OCI-LY1 (cell line): ENCODE results near the gene GLT6D1.

ENCODE experiments used
- H2AFZ ChIP-seq: fragments of 200-600 bp; sonication (generic), shearing (Covaris generic); 2 replicates; pipeline ENCODE4 v1.6.0; 2014; ENCODE audit warnings: antibody characterized with exemption, mild to moderate bottlenecking, low read length
- H3F3A ChIP-seq: fragments of 200-600 bp; sonication (generic), shearing (Covaris generic); 2 replicates; pipeline ENCODE4 v1.6.0; 2014; ENCODE audit warnings: mild to moderate bottlenecking, antibody characterized with exemption, low read length, moderate library complexity; ENCODE audit not compliant: insufficient read depth
- H3K27ac ChIP-seq: fragments of 200-600 bp; sonication (generic); 2 replicates; pipeline ENCODE4 v1.5.1; 2014; ENCODE audit warnings: low read length, mixed run types, mild to moderate bottlenecking, low read depth; ENCODE audit not compliant: poor library complexity, severe bottlenecking
- H3K27me3 ChIP-seq: fragments of 200-600 bp; sonication (generic); 2 replicates; pipeline ENCODE4 v1.6.0; 2014; ENCODE audit warnings: antibody characterized with exemption, mild to moderate bottlenecking, low read length, moderate library complexity; ENCODE audit not compliant: insufficient read depth
- H3K36me3 ChIP-seq: fragments of 200-600 bp; sonication (generic); 2 replicates; pipeline ENCODE4 v1.6.1; 2014; ENCODE audit warnings: mild to moderate bottlenecking, antibody characterized with exemption, low read length, moderate library complexity, mixed read lengths; ENCODE audit not compliant: insufficient read depth
- H3K4me1 ChIP-seq: fragments of 200-600 bp; sonication (generic); 2 replicates; pipeline ENCODE4 v1.5.1; 2014; ENCODE audit warnings: mild to moderate bottlenecking, low read length, moderate library complexity; ENCODE audit not compliant: insufficient read depth, severe bottlenecking
- H3K4me2 ChIP-seq: fragments of 200-600 bp; sonication (generic), shearing (Covaris generic); 2 replicates; pipeline ENCODE4 v1.6.1; 2014; ENCODE audit warnings: low read length
- H3K4me3 ChIP-seq: fragments of 200-600 bp; sonication (generic); 2 replicates; pipeline ENCODE4 v1.5.1; 2014; ENCODE audit warnings: low read length, low read depth, mild to moderate bottlenecking, mixed read lengths; ENCODE audit not compliant: poor library complexity, severe bottlenecking
- H3K79me2 ChIP-seq: fragments of 200-600 bp; shearing (Covaris generic); 2 replicates; pipeline ENCODE4 v1.6.1; 2016; ENCODE audit warnings: mixed run types, low read length, mixed read lengths; ENCODE audit not compliant: insufficient read depth
- H3K9ac ChIP-seq: fragments of 200-600 bp; sonication (generic), shearing (Covaris generic); 2 replicates; pipeline ENCODE4 v1.6.1; 2014; ENCODE audit warnings: mild to moderate bottlenecking, low read length, mixed read lengths
- H3K9me2 ChIP-seq: fragments of 200-600 bp; sonication (generic), shearing (Covaris generic); 2 replicates; pipeline ENCODE4 v1.6.1; 2014; ENCODE audit warnings: low read depth, mild to moderate bottlenecking, low read length, mixed read lengths
- H3K9me3 ChIP-seq: fragments of 200-600 bp; shearing (Covaris generic); 2 replicates; pipeline ENCODE4 v1.6.1; 2014; ENCODE audit warnings: low read length, mixed read lengths
- H4K20me1 ChIP-seq: fragments of 200-600 bp; sonication (generic), shearing (Covaris generic); 2 replicates; pipeline ENCODE4 v1.6.0; 2016; ENCODE audit warnings: mild to moderate bottlenecking, low read length; ENCODE audit not compliant: insufficient read depth
- CTCF ChIP-seq: fragments of 200-600 bp; sonication (generic), shearing (Covaris generic); IDR thresholded peaks from 2 replicates; pipeline ENCODE4 v1.5.1; 2017; ENCODE audit warnings: mild to moderate bottlenecking, antibody characterized with exemption, low read length, moderate library complexity, mixed read lengths
- EZH2 ChIP-seq: fragments of 200-600 bp; sonication (generic), shearing (Covaris generic); IDR thresholded peaks from 2 replicates; pipeline ENCODE4 v1.8.0; 2017; ENCODE audit warnings: borderline replicate concordance, mixed run types, mild to moderate bottlenecking, antibody characterized with exemption, low read length, moderate library complexity, mixed read lengths

Gene GLT6D1

GRCh38 chr9:135660407-135660806 is 21.1 kb upstream of the GLT6D1 start:
- H3K9me2 ChIP-seq: no peaks in the 10 kb centered on the region
- H3K4me3 ChIP-seq: no peak overlapping the region
- H3K27me3 ChIP-seq: peaks cover 2% of the 10 kb centered on the region; the same call in 1 of the 2 replicates
- no peaks in the 10 kb centered on the region for H3F3A ChIP-seq
- no peak overlapping the region for H3K4me2 ChIP-seq
- H3K36me3 ChIP-seq: no peaks in the 10 kb centered on the region
- H3K79me2 ChIP-seq: no peaks in the 10 kb centered on the region
- H3K9ac ChIP-seq: no peak overlapping the region
- TF ChIP-seq CTCF (no peak), EZH2 (no peak)
- no peaks in the 10 kb centered on the region for H3K4me1 ChIP-seq
- no peak overlapping the region for H2AFZ ChIP-seq
- no peaks in the 10 kb centered on the region for H4K20me1 ChIP-seq
- H3K9me3 ChIP-seq: no peaks in the 10 kb centered on the region
- no peak overlapping the region for H3K27ac ChIP-seq

- Histone ChIP-seq H3K9me2 (no peaks in the 10 kb centered on the region), H3K4me2 (no peak overlapping the region), H3K79me2 (no peaks in the 10 kb centered on the region), H3K27me3 (peaks cover 2% of the 10 kb centered on the region; the same call in 1 of the 2 replicates), H3K9me3 (no peaks in the 10 kb centered on the region), H3K36me3 (no peaks in the 10 kb centered on the region), H3K4me1 (no peaks in the 10 kb centered on the region), H3K9ac (no peak overlapping the region), H2AFZ (no peak overlapping the region), H4K20me1 (no peaks in the 10 kb centered on the region), H3K4me3 (no peak overlapping the region), H3F3A (no peaks in the 10 kb centered on the region), H3K27ac (no peak overlapping the region)
- TF ChIP-seq CTCF (no peak), EZH2 (no peak)
Measured at GRCh38 chr9:135659252-135659651, 19.9 kb upstream of the GLT6D1 start.

GRCh38 chr9:135657416-135657815 is 18.1 kb upstream of the GLT6D1 start:
- TF ChIP-seq CTCF (no peak), EZH2 (no peak)
- peaks cover 9% of the 10 kb centered on the region; the same call in 1 of the 2 replicates for H3K27me3 ChIP-seq

More at GRCh38 chr9:135657416-135657815, 18.1 kb upstream of the GLT6D1 start:
- Histone ChIP-seq H4K20me1 (no peaks in the 10 kb centered on the region), H3K4me2 (no peak overlapping the region), H2AFZ (no peak overlapping the region), H3K9me3 (no peaks in the 10 kb centered on the region), H3K4me3 (no peak overlapping the region), H3K9ac (no peak overlapping the region), H3F3A (no peaks in the 10 kb centered on the region), H3K4me1 (no peaks in the 10 kb centered on the region), H3K9me2 (no peaks in the 10 kb centered on the region), H3K36me3 (no peaks in the 10 kb centered on the region), H3K27ac (no peak overlapping the region), H3K79me2 (no peaks in the 10 kb centered on the region)
